Trophoblast cell (in vitro differentiated cells and primary cell): ENCODE results near the gene PCLO.

Source experiments
- DNase-seq, 2 donors: peaks; one replicate each; pipeline ENCODE4 v3.0.0-alpha.2; 2016
- H2AFZ ChIP-seq: 2 replicates; pipeline ENCODE4 v1.6.1; 2013; ENCODE audit warnings: low read length, moderate library complexity, mild to moderate bottlenecking; ENCODE audit not compliant: insufficient read depth, poor library complexity
- H2AK5ac ChIP-seq: 2 replicates; pipeline ENCODE4 v1.6.1; 2013; ENCODE audit warnings: mild to moderate bottlenecking, low read length
- H2BK120ac ChIP-seq: 2 replicates; pipeline ENCODE4 v1.6.1; 2013; ENCODE audit warnings: low read length, mild to moderate bottlenecking, moderate library complexity; ENCODE audit not compliant: insufficient read depth, poor library complexity
- H2BK12ac ChIP-seq: 2 replicates; pipeline ENCODE4 v1.6.1; 2013; ENCODE audit warnings: mild to moderate bottlenecking, low read length, moderate library complexity
- H2BK5ac ChIP-seq: 2 replicates; pipeline ENCODE4 v1.6.1; 2013; ENCODE audit warnings: low read length, low read depth, moderate library complexity, mild to moderate bottlenecking; ENCODE audit not compliant: poor library complexity
- H3K14ac ChIP-seq: 2 replicates; pipeline ENCODE4 v1.6.1; 2013; ENCODE audit warnings: mild to moderate bottlenecking, low read length
- H3K18ac ChIP-seq: 2 replicates; pipeline ENCODE4 v1.6.1; 2013; ENCODE audit warnings: mild to moderate bottlenecking, low read length
- H3K23ac ChIP-seq: 2 replicates; pipeline ENCODE4 v1.6.1; 2013; ENCODE audit warnings: low read length
- H3K27ac ChIP-seq: 2 replicates; pipeline ENCODE4 v1.5.1; 2013; ENCODE audit warnings: low read depth, mild to moderate bottlenecking, inconsistent platforms, low read length, moderate library complexity
- H3K27me3 ChIP-seq: 2 replicates; pipeline ENCODE4 v1.6.1; 2013; ENCODE audit warnings: inconsistent platforms, mild to moderate bottlenecking, low read length, moderate library complexity; ENCODE audit not compliant: insufficient read depth
- H3K36me3 ChIP-seq, 2 experiments: 1 replicate in 1 of 2; 2 replicates in 1 of 2; pipeline ENCODE4 v1.6.1; 2013; ENCODE audit warnings: low read length in 2 of 2, mild to moderate bottlenecking in 2 of 2, moderate library complexity in 1 of 2; ENCODE audit not compliant: insufficient read depth in 2 of 2, control insufficient read depth in 1 of 2
- H3K4ac ChIP-seq: 2 replicates; pipeline ENCODE4 v1.6.1; 2013; ENCODE audit warnings: low read depth, mild to moderate bottlenecking, low read length, moderate library complexity
- H3K4me1 ChIP-seq, 2 experiments: 1 replicate in 1 of 2; 2 replicates in 1 of 2; pipeline ENCODE4 v1.6.1; 2013; ENCODE audit warnings: low read length in 2 of 2, mild to moderate bottlenecking in 2 of 2, moderate library complexity in 1 of 2; ENCODE audit not compliant: insufficient read depth in 2 of 2, control insufficient read depth in 1 of 2
- H3K4me2 ChIP-seq: 2 replicates; pipeline ENCODE4 v1.6.1; 2013; ENCODE audit warnings: inconsistent platforms, mild to moderate bottlenecking, low read length, moderate library complexity
- H3K4me3 ChIP-seq: 2 replicates; pipeline ENCODE4 v1.5.1; 2013; ENCODE audit warnings: mild to moderate bottlenecking, low read depth, low read length, inconsistent platforms
- H3K79me1 ChIP-seq: one replicate; pipeline ENCODE4 v1.6.1; 2013; ENCODE audit warnings: low read length
- H3K79me2 ChIP-seq: 2 replicates; pipeline ENCODE4 v1.6.1; 2013; ENCODE audit warnings: low read length, mild to moderate bottlenecking; ENCODE audit not compliant: control insufficient read depth, insufficient read depth, poor library complexity
- H3K9ac ChIP-seq: 2 replicates; pipeline ENCODE4 v1.6.1; 2013; ENCODE audit warnings: mild to moderate bottlenecking, low read length
- H3K9me3 ChIP-seq: 2 replicates; pipeline ENCODE4 v1.6.1; 2013; ENCODE audit warnings: low read depth, mild to moderate bottlenecking, control low read depth, inconsistent platforms, low read length; ENCODE audit not compliant: insufficient read depth
- H4K12ac ChIP-seq: 2 replicates; pipeline ENCODE4 v1.6.1; 2013; ENCODE audit warnings: low read depth, mild to moderate bottlenecking, low read length, moderate library complexity
- H4K8ac ChIP-seq: 2 replicates; pipeline ENCODE4 v1.6.1; 2013; ENCODE audit warnings: low read depth, mild to moderate bottlenecking, low read length, moderate library complexity
- H4K91ac ChIP-seq: one replicate; pipeline ENCODE4 v1.6.1; 2013; ENCODE audit warnings: low read depth, mild to moderate bottlenecking, low read length, moderate library complexity
- WGBS: extraction: QIAGEN DNeasy Blood & Tissue Kit; methylation state at CpG from one replicate; pipeline ENCODE4 v1.1.7; 2013; ENCODE audit warnings: missing lambda C conversion rate; ENCODE audit not compliant: insufficient read length, insufficient coverage; ENCODE audit errors: extremely low coverage; 5-methylcytosine and 5-hydroxymethylcytosine counted together

Gene PCLO

DNA sequence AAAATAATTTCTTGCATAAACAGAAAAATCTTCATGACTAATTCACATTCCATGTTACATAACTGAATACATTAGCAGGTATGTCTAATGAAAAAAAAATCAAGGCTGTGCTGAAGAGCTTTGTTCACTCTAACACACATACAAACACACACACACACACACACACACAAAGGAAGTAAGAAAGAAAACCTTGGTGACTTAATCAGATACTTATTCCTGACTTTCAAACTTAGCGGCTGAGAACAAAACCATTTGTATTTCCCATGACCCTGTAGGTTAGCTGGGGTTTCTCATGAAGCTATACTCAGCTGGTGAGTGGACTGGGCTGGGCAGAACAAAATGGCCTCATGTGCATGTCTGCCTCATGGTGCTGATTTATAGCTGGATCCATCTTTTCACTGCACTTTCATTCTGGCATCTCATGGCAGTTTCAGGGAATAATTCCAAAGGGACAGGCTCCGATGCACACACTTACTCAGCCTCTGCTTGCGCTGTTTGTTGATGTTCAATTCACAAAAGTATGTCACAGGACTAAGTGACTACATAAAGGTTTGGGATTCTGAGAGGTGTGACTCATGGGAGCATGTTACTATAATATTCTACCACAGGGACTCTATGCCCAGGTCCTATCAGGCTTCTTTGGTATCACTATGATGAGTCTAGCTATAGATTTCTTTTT is 161.2 kb downstream of the PCLO start:
- no peak overlapping the region for H4K91ac ChIP-seq
- H3K4me3 ChIP-seq: no peak overlapping the region
- H4K12ac ChIP-seq: no peak overlapping the region
- no peak overlapping the region for H3K9ac ChIP-seq
- no peak overlapping the region for H4K8ac ChIP-seq
- H3K4ac ChIP-seq: no peak overlapping the region
- H2AFZ ChIP-seq: no peak overlapping the region
- H3K4me1 ChIP-seq: no peaks in the 10 kb centered on the region
- H3K23ac ChIP-seq: no peak overlapping the region
- no peaks in the 10 kb centered on the region for H3K79me2 ChIP-seq
- no peaks in the 10 kb centered on the region for H3K27me3 ChIP-seq
- peak; percentile 31 to 54 for DNase-seq
- H3K36me3 ChIP-seq: peaks cover 0 to 2% of the 10 kb centered on the region in 2 experiments
- H2BK12ac ChIP-seq: no peak overlapping the region
- no peak overlapping the region for H2AK5ac ChIP-seq
- no peak overlapping the region for H2BK5ac ChIP-seq
- no peak overlapping the region for H3K14ac ChIP-seq
- no peak overlapping the region for H3K18ac ChIP-seq
- peaks cover 3% of the 10 kb centered on the region for H3K9me3 ChIP-seq
- no peak overlapping the region for H3K4me2 ChIP-seq
- H3K79me1 ChIP-seq: no peaks in the 10 kb centered on the region
- WGBS: no CpG with 5 or more reads among the region's 3 CpGs
- no peak overlapping the region for H2BK120ac ChIP-seq
- H3K27ac ChIP-seq: no peak overlapping the region

DNA sequence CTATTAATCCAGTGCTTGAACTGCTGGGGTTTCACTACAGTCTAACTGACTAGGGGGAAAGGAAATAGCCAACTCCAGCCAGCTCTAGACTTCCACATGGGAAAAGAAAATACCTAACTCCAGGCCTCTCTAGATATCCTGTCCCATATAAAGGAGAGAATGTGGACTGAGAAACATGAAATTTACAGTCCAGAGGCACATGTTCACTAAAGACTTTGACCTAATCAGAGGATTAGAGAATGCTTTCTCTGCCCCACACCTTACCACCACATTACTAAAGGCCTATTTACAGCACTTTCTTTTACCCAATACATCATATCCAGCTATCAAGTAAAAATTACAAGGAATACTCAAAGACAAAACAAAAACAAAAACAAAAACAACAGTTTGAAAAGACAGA is 164.2 kb downstream of the PCLO start:
- no peak overlapping the region for H4K8ac ChIP-seq
- H3K9me3 ChIP-seq: peaks cover 3% of the 10 kb centered on the region
- no peak overlapping the region for H2BK12ac ChIP-seq
- no peak overlapping the region for H3K23ac ChIP-seq
- no peak overlapping the region for H3K4ac ChIP-seq
- no peak overlapping the region for H3K4me2 ChIP-seq
- no peak overlapping the region for H3K27ac ChIP-seq
- H3K14ac ChIP-seq: no peak overlapping the region
- no peak overlapping the region for H2AK5ac ChIP-seq
- H2BK120ac ChIP-seq: no peak overlapping the region
- peaks cover 0 to 2% of the 10 kb centered on the region in 2 experiments for H3K36me3 ChIP-seq
- H3K18ac ChIP-seq: no peak overlapping the region
- no peaks in the 10 kb centered on the region for H3K79me2 ChIP-seq
- H2BK5ac ChIP-seq: no peak overlapping the region
- no peaks in the 10 kb centered on the region for H3K79me1 ChIP-seq
- H3K9ac ChIP-seq: no peak overlapping the region
- no peak overlapping the region for H3K4me3 ChIP-seq
- H2AFZ ChIP-seq: no peak overlapping the region
- no peak for DNase-seq
- H4K91ac ChIP-seq: no peak overlapping the region
- no peaks in the 10 kb centered on the region for H3K4me1 ChIP-seq
- no peaks in the 10 kb centered on the region for H3K27me3 ChIP-seq
- H4K12ac ChIP-seq: no peak overlapping the region

DNA sequence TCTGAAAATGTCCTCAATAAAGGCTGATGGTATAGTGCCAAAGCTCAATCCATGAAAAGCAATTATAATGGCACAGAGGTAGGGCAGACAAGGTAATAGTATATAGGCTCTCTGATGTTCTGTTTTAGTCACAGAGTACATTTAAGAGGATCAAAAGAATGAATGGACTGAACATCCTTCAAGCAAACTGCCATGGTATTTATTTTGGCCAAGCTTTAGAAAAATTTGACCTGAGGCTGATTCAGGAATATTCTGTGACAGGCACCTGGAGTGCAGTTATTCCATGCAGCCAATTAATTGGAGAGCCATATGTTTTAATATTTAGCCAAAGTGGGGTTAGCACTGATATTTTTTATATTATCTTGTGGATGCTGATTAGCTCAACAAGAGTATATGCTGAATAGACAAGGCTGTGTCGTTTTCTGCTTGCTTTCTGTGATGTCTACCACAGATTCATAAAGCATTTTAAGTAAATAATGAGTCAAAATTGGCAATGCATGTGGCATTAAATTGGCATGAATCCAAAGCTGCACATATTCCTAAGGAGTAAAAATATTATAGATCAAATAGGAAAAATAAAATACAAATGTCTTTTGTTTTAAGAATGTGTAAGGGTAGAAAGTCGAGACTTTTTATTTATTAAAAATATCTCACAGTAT is 177.4 kb downstream of the PCLO start:
- no peaks in the 10 kb centered on the region for H3K79me2 ChIP-seq
- no peaks in the 10 kb centered on the region for H3K36me3 ChIP-seq
- no peak overlapping the region for H3K18ac ChIP-seq
- H2AFZ ChIP-seq: no peak overlapping the region
- no CpG with 5 or more reads among the region's 2 CpGs for WGBS
- no peak overlapping the region for H3K4me3 ChIP-seq
- H4K12ac ChIP-seq: no peak overlapping the region
- H3K9ac ChIP-seq: no peak overlapping the region
- H3K4me1 ChIP-seq: no peaks in the 10 kb centered on the region
- H2BK12ac ChIP-seq: no peak overlapping the region
- H3K4ac ChIP-seq: no peak overlapping the region
- H3K27me3 ChIP-seq: no peaks in the 10 kb centered on the region
- no peaks in the 10 kb centered on the region for H3K9me3 ChIP-seq
- H3K23ac ChIP-seq: no peak overlapping the region
- H2BK120ac ChIP-seq: no peak overlapping the region
- no peak for DNase-seq
- no peak overlapping the region for H2AK5ac ChIP-seq
- H3K4me2 ChIP-seq: no peak overlapping the region
- H3K14ac ChIP-seq: no peak overlapping the region
- H2BK5ac ChIP-seq: no peak overlapping the region
- no peak overlapping the region for H4K8ac ChIP-seq
- no peak overlapping the region for H3K27ac ChIP-seq
- no peaks in the 10 kb centered on the region for H3K79me1 ChIP-seq
- no peak overlapping the region for H4K91ac ChIP-seq

DNA sequence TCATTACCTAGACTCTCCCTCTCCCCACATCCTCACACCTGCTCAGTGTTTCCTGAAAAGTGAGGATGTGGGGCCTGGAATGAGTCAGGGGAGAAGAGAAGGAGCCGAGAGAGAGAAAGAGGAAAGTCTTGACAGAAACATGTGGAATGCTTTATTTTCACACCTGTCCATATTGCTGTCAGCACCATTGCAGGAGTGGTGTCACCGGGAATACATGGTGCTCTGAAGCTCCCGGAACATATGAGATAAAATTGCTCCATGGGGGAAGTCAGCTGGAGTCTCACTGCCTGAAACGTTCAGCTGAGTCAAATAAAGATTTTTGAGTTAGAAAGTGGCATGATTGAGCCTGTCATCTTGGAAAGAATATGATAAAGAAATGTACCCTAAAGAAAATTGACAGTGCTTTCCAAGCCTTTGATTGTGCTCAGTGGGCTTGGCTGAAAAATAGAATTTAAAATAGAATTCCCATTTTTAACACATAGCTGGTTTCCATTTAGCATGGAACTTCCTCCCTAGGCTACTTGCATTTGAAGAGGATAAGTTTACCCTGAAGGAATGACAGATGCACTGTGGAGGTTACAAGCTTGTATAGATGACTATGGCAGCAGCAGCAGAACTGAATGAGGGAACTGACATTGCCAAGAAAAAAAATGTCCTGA is 182.4 kb downstream of the PCLO start:
- H3K79me1 ChIP-seq: no peaks in the 10 kb centered on the region
- no peak overlapping the region for H3K4me2 ChIP-seq
- H4K91ac ChIP-seq: no peak overlapping the region
- H3K23ac ChIP-seq: peak overlapping the region; percentile 18
- H3K36me3 ChIP-seq: no peaks in the 10 kb centered on the region
- no peak for DNase-seq
- H3K4ac ChIP-seq: no peak overlapping the region
- no CpG with 5 or more reads among the region's 4 CpGs for WGBS
- H4K12ac ChIP-seq: no peak overlapping the region
- H4K8ac ChIP-seq: no peak overlapping the region
- H3K4me3 ChIP-seq: no peak overlapping the region
- no peaks in the 10 kb centered on the region for H3K4me1 ChIP-seq
- H3K18ac ChIP-seq: no peak overlapping the region
- no peak overlapping the region for H2AK5ac ChIP-seq
- H2BK5ac ChIP-seq: no peak overlapping the region
- H2BK120ac ChIP-seq: no peak overlapping the region
- H3K9me3 ChIP-seq: no peaks in the 10 kb centered on the region
- no peaks in the 10 kb centered on the region for H3K79me2 ChIP-seq
- H2BK12ac ChIP-seq: no peak overlapping the region
- no peak overlapping the region for H3K27ac ChIP-seq
- no peak overlapping the region for H3K9ac ChIP-seq
- H3K14ac ChIP-seq: no peak overlapping the region
- H3K27me3 ChIP-seq: no peaks in the 10 kb centered on the region
- no peak overlapping the region for H2AFZ ChIP-seq
